NK-92 treated with Interleukin-12 subunit alpha and Interleukin-12 subunit beta, amount 100 ng/mL, for 24 hours (cell line): ENCODE data around the gene PCK1.

ENCODE experiments used
- DNase-seq: peaks from one replicate; lab custom pipeline; 2025; lab: John Stamatoyannopoulos, UW

Gene PCK1

GRCh38 chr20:57536771-57537724, 23.9 kb upstream of the PCK1 start:
- no peak for DNase-seq

GRCh38 chr20:57537822-57538221, 23.1 kb upstream of the PCK1 start:
- DNase-seq = no peak

GRCh38 chr20:57539889-57540288, 21.0 kb upstream of the PCK1 start:
- no peak for DNase-seq

GRCh38 chr20:57540890-57541580, 19.9 kb upstream of the PCK1 start:
- no peak for DNase-seq

- no peak for DNase-seq
Measured at GRCh38 chr20:57543754-57544153, 17.2 kb upstream of the PCK1 start.

GRCh38 chr20:57544838-57545564, 15.9 kb upstream of the PCK1 start:
- no peak for DNase-seq

GRCh38 chr20:57545927-57546662, 14.8 kb upstream of the PCK1 start:
- DNase-seq = no peak

GRCh38 chr20:57546956-57547649, 13.8 kb upstream of the PCK1 start:
- DNase-seq = no peak

GRCh38 chr20:57548177-57549058, 12.5 kb upstream of the PCK1 start:
- DNase-seq = no peak

- DNase-seq = no peak
Measured at GRCh38 chr20:57552471-57552870, 8.4 kb upstream of the PCK1 start.

GRCh38 chr20:57553376-57554018, 7.4 kb upstream of the PCK1 start:
- no peak for DNase-seq

- DNase-seq = no peak
Measured at GRCh38 chr20:57555457-57556184, 5.3 kb upstream of the PCK1 start.

- no peak for DNase-seq
Measured at GRCh38 chr20:57556980-57557274, 4.0 kb upstream of the PCK1 start.

- DNase-seq = no peak
Measured at GRCh38 chr20:57557926-57558613, 2.8 kb upstream of the PCK1 start.

GRCh38 chr20:57558614-57559288, 2.2 kb upstream of the PCK1 start:
- no peak for DNase-seq

GRCh38 chr20:57559289-57559634, 1.6 kb upstream of the PCK1 start:
- DNase-seq = no peak

GRCh38 chr20:57559658-57560553, 1.0 kb upstream of the PCK1 start:
- no peak for DNase-seq
